GM18909 (cell line): ENCODE measurements around the gene ADCY5.

Experiments used
- ATAC-seq: cut with Tn5 transposase; IDR thresholded peaks from one replicate; pipeline ENCODE4 v1.9.1; 2021; ENCODE audit warnings: mild to moderate bottlenecking; ENCODE audit not compliant: unreplicated experiment, poor library complexity

The ADCY5 gene

DNA sequence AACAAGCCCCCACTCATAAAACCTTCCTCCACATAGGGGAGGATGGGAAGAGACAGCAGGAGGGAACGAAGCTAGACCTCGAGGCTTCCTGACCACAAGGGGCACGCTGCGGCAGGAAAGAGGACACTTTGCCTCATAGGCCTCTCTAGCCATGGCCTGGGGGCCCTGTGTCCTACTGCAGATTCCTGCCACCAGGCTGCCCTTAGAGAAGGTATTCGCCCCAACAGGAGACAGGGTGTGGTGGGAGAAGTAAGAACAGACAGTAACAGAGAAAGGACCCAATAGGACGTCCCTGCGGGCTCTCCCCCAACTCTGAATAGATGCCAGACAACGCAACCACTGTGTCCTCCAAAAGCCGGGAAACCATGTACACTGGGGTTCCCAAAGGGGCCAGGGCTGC, 36.8 kb downstream of the ADCY5 start:
- no peak for ATAC-seq

DNA sequence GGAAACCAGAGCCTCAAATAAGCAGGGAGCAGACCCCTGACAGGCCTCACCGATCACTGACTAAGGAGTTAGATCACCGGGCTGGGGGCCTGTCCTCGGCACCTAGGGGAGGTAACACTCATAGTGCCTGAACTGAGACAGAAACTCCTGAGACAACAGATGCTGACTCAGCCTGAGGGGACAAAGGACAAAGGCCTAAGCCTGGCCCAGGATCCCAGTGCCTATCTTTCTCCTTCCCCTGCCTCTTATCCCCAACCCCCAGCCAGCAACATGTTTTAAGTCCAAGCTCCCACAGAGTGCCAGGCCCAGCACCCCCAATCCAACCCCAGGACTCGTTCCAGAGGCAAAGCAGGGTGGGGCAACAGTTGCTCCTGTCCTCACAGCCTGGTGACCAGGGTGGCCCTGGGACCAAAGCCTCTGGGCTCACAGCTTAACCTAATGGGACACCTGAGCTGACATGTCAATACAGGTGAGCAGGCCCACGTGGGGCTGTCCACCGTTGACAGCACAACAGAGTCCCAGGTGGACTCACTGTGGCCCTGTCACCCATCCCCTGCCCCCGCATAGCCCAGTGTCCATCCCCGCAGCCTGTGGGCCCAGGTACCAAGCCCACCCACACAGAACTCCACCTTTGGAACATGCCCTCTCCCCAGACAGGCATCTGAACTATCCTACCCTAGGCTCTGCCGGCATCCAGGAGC, 37.4 kb downstream of the ADCY5 start:
- no peak for ATAC-seq

DNA sequence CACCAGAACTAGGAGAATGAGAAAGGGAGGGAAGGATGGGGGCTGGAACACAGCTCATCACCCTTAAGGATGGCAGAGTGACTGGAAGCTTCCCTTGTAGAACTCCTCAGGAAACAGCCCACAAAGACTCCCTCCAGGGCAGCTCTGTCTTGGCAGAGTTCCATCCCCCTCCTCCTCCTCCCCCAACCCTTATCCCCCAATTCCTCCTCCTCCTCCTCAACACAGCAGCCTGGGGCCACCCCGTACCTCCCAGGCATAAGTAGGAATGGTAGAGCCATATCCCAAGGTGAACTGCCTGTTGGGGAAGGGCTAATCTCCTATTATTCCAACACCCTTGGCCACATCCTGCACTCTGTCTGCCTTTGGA, 38.8 kb downstream of the ADCY5 start:
- no peak for ATAC-seq

DNA sequence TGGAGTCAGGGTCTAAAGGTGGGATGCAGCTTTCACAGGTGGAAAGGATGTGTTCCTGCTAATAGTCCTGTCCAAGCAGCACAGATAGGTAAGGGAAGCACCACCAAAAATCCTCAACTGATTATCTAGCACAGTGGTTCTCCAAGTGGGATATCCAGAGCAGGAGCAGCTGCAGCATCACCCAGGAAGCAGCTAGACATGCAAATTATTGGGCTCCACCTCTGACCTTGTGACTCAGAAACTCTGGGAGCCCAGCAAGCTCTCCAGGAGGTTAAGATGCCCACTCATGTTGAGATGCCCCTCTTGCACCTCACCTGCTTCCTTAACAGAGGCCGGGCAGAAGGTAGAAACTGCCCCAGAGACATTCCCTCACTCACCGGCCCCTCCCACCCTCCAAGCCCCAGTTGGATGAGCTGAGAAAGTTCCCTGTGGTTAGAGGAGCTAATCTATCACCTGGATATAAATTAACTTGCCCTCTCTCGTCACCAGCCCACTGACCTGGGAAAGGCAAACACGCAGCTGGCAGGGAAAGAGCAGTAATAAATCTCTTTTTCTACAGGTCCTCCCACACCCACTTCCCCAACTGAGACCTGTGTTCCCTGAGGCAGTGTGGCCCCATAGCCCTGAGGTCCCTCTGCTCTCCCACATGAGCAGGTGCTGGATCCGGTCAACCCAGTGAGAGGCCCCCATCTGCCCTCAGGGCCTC, 39.3 kb downstream of the ADCY5 start:
- no peak for ATAC-seq

DNA sequence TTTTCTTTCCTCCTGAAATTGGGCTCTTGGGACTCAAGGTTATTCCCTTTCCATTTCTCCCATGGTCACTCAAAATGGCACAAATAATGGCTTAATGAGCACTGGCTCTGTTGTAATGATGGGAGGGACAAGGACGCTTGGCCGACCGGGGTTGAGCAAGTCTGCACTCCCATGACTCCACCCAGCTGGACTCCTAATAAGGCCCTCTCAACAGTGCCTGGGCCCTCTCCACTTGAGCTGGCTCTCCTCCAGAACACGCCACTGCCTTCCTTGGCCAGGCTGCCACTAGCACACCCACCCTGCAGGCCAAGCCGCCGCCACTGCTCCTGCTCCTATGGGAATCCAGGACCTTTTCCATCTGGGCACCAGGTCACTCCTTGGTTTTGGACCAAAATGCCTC, 42.3 kb downstream of the ADCY5 start:
- ATAC-seq: no peak

DNA sequence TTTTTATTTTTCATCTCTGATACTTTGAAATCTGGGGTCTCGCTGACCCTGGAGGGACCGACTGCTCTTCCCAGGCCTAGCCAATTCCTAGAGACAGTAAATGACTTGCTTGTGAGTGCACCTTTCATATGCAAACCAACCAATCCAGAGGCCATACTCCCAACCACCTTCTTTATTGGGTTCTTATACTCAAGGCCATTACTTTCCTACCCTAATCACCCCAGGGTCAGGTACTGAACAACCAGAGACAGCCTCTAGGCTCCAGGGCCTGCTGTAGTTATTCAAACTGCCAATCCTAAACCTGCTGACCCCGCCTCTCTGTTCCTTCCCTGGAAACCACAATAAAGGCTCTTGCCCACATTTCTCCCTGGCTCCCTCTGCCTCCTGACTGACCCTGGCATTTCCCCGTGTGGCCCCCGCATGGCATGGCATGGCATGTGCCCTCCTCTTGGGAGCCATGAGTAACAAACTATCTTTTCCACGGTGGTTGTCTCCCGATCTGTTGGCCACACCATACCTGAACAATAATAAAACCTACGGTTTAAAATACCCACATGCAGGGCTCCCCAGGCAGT, 42.9 kb downstream of the ADCY5 start:
- ATAC-seq: no peak

DNA sequence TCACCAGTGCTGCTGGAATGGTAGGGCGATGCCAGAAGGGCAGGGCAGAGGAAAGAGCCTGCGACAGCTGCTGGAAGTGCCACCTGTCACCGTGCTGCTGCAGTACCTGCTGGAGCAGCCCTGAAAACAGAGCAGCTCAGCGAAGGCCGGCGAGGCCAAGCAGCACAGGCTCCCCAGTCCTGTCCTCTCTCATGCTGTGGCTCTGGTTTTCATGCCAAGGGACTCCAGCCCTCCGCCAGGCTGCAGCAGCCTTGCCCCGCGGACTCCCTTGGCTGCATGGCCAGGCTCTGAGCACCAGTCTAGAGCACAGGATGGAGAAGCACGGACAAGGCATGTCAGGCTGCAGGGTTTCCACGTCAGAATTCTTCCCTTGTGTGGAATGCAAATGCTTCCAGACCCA, 43.9 kb downstream of the ADCY5 start:
- no peak for ATAC-seq

DNA sequence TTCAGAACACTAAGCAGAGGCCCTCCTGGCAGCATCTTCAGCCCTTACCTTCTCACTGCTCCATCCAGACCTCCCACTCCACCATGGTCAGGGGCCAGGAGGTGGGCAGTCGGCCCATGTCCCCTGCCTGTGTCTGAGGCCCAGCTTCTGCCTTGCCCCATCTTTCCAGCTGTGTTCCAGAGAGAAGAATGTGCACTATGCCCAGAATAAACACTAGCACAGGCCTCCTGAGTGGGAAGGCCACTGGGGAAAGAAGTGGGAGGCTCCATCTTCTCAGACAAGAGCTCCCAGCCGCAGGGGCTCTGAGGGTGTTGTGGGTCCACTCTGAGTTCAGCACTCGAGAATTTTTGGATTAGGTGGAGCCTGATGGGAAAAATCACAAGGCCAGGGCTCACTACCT, 44.5 kb downstream of the ADCY5 start:
- ATAC-seq: no peak

DNA sequence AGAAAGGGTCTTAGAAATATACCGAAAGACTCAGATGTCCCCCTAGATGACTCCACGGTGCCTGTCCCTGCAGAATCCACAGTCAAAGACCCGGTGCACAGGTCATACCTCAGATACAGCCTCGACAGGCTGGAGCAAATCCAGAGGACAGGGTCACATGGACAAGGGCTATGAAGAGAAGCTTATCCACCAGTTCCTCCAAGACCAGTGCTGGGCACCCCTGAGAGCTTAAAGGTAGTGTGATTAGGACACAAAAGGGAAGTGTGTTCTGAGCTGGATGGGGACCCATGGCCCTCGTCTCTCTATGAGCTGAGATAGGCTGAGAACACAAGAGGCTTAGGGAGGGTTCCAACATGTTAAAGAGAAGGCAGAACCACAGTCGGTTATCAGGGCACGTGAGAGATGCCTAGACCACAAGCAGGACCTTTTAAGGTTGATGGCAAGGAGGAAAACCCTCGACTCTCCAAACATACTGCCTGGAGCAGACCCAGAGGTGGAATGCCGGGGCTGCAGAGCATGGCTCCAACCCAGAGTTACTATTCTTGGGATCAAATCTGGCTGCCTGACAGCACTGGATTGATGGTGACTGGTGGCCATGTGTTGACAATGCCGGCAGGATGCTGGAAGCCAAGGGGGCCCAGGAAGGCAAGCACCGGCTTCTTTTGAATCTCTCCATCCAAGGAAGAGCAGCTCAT, 46.9 kb downstream of the ADCY5 start:
- ATAC-seq: no peak

DNA sequence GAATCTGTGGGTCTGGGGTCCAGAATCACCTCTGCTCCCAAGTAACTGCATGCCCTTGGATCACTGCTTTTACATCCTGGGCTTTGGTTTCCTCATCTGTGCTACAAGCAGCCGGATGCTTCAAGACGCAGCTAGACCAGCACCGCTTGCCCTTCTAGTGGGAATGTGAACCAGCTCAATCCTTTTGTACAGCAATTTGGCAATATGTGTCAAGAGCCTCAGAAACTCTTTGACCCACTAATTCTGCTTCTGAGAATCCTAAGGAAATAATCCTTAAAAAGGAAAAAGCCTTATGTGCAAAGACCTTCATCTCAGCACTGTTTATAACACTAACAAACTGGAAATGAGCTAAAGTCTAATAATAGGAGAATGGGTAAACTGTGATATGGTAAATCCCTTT, 48.7 kb downstream of the ADCY5 start:
- no peak for ATAC-seq

DNA sequence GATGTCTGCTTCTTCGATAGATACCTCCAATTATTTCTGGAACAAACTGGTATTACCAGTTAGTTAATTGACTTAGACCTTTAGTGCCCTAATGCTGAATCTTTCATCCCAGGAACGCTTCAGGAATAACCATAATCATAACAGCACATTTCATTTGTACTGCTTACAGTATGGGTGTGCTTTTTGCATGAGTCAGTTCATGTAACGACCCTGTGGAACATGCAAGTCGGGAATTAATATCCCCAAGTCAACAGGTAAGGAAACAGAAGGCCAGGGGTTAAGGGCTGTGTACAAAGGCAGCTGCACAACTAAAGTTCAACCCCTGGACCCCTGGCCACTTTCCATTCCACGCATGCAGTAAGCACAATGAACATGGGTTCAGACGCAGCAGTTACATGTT, 49.2 kb downstream of the ADCY5 start:
- no peak for ATAC-seq

DNA sequence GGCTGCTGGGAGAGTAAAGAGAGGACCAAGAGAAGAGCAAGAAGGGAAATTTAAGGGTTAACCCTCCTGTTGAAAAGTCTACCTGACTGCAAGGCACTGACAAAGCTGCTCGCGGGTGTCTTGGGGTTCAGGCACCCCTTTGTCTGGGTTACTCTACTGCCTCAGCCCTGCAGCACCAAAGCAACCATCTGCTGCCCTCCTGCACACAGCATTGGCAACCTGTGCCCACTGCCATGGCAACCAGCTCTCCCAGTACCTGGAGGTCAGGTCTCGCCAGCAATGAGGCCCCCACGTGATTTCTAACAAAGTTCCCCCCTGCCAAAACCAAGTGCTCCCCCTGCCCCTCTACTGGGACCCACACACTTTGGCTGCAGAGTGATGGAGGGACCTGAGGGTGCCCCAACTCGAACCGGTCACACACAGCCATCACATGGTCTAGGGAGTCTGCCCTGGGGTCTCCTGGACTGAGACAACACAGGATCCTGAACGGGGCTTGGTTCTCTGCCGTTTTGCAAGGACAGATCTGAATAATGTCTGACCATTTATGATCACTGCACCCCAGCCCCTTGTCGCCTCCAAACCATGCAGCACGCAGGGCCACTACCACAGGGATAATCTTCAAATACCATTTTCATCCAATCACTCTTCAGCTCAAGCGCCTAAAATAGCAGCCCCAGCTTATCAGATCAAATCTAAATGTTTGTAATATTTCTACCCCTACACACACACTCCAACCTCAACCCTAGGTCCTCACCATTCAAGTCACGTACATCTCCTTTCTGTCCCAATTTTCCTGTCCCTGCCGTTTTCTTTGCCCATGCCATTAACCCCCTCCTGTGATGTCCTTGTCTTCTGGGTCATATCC, 50.7 kb downstream of the ADCY5 start:
- no peak for ATAC-seq

DNA sequence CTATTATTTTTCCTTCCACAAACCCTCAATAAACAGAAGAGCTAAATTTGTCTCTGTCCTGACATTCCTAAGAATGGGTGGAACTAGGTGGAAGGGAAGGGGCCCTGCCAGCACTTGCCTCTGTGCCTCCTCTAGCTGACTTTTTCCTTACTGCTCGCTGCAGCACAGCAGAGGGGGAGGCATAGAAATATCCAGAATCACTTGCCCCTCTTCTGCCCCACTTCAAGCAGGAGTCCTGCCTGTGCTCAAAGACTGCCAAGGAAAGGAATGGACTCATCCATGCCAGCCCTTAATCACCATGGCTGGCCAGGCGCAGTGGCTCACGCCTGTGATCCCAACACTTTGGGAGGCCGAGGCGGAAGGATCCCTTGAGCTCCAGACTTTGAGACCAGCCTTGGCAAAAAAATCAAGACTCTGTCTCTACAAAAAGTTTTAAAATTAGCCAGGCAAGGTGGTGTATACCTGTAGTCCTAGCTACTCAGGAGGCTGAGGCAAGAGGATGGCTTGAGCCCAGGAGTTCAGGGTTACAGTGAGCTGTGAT, 51.8 kb downstream of the ADCY5 start:
- no peak for ATAC-seq

DNA sequence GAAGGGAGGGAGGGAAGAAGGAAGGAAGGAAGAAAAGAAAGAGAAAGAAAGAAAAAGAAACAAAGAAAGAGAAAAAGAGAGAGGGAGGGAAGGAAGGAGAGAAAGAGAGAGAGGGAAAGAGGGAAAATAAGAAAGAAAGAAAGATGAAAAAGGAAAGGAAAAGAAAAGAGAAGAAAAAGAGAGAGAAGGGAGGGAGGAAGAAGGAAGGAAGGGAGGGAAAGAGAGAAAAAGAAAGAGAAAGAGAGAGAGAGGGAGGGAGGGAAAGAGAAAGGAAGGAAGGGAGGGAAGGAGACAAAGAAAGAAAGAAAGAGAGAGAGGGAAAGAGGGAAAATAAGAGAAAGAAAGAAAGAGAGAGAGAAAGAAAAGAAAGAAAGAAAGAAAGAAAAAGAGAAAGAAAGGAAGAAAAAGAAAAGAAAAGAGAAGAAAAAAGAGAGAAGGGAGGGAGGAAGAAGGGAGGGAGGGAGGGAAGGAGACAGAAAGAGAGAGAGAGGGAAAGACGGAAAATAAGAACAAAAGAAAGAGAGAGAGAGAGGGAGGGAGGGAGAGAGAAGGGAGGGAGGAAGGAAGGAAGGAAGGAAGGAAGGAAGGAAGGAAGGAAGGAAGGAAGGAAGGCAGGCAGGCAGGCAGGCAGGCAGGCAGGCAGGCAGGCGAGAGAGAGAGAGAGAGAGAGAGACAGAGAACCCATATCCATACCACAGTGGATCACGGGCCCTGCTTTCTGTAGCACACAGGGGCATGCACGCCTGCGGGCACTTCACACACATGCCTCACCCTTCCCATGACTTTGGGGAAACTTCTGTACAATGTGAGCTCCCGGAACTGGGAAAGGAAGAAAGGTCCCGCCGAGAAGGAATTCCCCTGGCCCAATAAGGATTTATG, 52.5 kb downstream of the ADCY5 start:
- no peak for ATAC-seq

DNA sequence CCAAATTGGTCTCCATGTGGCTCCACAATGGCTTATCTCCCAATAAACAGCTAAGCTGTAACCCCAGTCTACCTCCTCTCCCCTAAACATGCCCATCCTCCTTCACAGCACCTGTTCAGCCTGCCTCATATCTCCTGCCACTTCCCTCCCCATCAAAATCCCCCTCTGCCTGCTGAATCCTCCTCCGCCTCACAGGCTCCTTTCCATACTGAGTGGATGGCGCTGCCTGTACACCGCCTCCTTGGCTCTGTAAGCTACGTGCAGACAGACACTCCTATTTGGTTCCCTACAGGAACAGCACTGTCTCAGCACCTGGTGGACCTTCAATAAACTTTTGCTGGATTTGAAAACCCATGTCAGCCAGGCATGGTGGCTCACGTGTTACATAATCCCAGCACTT, 53.7 kb downstream of the ADCY5 start:
- ATAC-seq: no peak

DNA sequence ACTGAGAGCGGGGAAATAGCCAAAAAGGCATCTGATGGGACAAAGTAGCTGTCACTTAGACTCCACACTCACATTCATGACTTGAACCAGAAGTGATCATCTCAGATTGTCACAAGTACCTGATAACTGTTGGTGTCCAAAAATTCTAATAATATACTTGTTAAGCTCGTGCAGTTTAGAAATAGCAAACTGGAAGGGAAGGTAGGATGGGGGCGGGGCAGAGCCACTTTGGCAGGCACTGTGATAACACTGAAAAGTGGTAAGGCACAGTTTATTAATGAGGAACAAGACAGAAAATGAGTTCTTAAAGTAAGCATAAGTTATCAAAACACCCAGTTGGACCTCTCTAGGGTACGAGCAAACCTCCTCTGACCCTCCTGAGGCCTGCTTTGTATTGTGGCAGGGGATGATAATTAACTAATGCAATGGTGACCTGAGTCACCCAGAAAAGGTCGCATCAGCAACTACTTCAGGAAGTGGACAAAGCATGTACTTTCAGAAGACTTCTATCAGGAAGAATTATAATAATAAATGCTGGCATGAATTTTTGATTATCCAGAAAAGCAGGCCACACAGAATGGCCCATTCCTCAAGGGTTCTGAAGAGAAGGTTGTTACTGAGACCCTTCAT, 54.4 kb downstream of the ADCY5 start:
- no peak for ATAC-seq

DNA sequence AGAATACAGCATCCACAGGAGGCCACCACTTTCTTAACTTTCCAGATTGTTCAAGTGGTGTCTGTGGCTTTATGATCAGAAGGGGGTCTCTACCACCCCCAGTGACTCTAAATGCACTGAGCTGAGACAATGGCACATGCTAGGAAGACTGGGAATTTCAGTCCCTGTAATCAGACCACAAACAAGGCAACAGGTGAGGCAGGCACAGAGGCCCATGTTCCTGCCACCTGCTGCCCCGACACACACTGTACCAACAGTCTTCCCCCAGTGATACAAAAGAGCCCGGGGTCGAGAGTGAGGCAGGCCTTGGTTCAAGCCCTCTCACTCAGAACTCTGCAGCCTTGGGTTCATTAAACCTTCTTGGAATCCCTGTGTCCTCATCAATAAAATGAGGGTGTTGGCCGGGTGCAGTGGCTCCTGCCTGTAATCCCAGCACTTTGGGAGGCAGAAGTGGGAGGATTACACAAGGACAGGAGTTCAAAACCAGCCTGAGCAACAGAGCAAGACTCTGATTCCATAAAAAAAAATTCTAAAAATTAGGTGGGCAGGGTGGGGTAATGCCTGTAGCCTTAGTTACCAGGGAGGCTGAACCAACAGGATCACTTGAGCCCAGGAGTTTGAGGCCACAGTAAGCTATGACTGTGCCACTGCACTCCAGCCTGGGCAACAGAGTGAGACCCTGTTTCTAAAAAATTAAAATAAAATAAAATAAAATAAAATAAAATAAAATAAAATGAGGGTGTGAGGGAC, 55.8 kb downstream of the ADCY5 start:
- ATAC-seq: no peak

DNA sequence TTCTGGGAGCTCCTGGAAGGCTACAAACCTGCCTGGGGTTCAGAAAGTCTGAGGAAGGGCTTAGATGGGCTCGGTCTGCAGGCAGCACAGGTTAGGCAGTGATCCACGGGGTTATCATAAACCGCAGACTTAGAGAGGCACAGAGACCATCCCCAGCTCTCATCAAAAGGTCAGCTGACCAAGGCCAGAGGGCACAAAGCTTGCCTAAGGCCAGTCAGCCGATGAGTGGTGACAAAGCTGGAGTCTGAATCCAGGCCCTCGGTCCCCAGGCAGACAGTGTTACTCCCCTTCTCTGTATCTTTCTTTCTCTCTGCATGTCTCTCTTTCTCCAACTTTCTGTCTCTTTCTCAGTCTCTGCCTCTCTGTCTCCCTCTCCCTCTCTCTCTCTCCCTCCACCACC, 56.5 kb downstream of the ADCY5 start:
- no peak for ATAC-seq
